ENCODE measurements around the gene ECT2L. TPM values are rescaled to one million over a fixed set of nuclear protein-coding genes. Genes with fewer than 3 reads are reported as not detected.

ECT2L gene, protein sequence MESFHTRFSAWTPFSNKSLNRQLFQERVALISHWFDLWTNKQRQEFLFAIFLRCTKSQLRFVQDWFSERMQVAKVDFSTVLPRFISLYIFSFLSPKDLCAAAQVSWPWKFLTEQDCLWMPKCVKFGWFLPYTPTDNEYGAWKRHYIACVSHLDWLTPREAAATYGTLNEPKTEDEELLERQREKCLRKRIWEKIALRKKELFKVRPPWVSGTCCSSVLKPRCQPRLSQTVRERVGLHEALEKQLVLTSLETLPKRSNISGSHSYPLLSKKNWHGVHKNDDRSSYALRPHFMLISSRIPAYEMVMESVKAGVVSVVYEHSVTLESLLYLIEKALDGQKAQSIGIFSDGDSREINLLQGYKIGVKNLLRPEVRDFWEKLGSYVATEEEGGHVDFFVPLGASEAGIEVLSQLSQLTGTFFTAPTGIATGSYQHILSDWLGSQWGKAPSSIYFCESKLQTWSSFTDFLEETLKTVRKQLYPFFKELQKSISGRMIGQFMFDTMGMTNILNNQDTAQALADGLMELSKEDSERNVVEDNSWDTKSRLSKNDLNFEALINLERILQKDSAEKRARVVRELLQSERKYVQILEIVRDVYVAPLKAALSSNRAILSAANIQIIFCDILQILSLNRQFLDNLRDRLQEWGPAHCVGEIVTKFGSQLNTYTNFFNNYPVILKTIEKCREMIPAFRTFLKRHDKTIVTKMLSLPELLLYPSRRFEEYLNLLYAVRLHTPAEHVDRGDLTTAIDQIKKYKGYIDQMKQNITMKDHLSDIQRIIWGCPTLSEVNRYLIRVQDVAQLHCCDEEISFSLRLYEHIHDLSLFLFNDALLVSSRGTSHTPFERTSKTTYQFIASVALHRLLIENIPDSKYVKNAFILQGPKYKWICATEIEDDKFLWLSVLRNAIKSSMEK
- 0.01 and 0.05 TPM in 2 replicates for polyA plus RNA-seq (2011; rRNA removed)
- not detected in 2 replicates for polyA plus RNA-seq (2012; cell fraction: cytosol; rRNA removed)
- not detected in 2 replicates for polyA plus RNA-seq (2012; cell fraction: nucleus; rRNA removed)
- polyA plus RNA-seq (2017; fragmentation: RNase III; extraction: RNeasy Plus Mini Kit Qiagen cat#74134 plus additional on column Dnase treatment) = not detected in 3 replicates
- polyA minus RNA-seq (2011; rRNA and poly(A)+ RNA removed) = not detected in 2 replicates

DNA sequence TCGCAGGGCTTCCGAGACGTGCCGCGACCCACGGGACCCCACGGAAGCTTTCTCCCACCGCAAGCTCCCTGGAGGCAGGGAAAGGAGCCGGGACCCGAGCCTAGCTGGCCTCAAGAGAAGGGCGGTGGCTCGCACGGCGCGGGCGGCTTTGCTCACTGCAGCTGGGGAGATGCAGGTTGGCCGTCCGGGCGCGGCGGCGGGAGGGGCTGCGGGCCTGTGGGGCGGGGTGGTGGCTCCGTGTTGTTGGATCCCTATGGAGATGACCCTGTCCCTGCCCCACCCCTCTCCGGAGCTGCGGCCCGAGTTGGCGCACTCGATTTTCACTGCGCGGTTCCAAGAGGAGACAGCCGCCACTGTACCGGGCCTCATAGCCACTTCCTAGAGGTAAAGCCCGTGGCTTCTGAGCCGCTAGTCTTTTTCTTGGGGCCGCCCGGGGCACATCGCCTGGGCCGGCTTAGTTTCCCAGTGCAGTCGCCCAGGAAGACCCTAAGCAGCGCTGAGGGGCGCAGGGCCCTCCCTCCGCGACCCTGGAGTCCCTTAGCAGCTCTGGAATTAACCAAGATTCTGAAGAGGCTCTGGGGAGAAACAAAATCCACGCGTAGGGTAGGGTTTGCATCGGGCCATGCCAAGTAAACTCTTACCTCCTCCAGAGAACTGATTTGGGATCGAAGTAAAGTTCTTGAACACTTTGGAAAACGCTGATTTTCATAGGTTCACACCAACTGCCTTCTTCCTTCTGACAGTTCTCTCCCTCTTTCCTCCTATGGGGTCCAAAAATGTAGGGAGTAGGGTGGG, at the start of gene ECT2L:
ECT2L (plus strand) TSS at position 279 of the 795 bp plus-strand sequence. CDS start 17,188 bp downstream, outside the sequence.
- no peak for ATAC-seq
- ChIA-PET POLR2A (no interaction called here), CTCF (no interaction called here)
- 80% methylated on average over 27 of the region's 50 CpGs for WGBS (ENCODE audit: missing lambda C conversion rate)
- Histone ChIP-seq H3K27ac (no peak within 1 kb of the TSS), H3K4me2 (no peak within 1 kb of the TSS), H3K4me3 (no peak within 1 kb of the TSS), H3K9me3 (no peaks in the 10 kb centered on the region), H3K4me1 (no peaks in the 10 kb centered on the region)
- TF ChIP-seq FOXS1 (CRISPR knock-in tag; IDR thresholded peaks at IDR 0.05) (no peak), NPAS2 (CRISPR knock-in tag; IDR thresholded peaks at IDR 0.05; ENCODE audit: borderline replicate concordance) (no peak), NR3C1 (IDR thresholded peaks at IDR 0.05) (no peak), ZNF302 (CRISPR knock-in tag; IDR thresholded peaks at IDR 0.05) (no peak), BHLHE40 (IDR thresholded peaks at IDR 0.05; ENCODE audit: low read depth, low read length) (no peak), RARB (CRISPR knock-in tag; IDR thresholded peaks at IDR 0.05) (no peak), E2F6 (IDR thresholded peaks at IDR 0.05; ENCODE audit: borderline replicate concordance, low read depth) (no peak), CBX8 (IDR thresholded peaks at IDR 0.05) (no peak), ESRRA (IDR thresholded peaks at IDR 0.05; ENCODE audit: borderline replicate concordance, low read length) (no peak), HOXB5 (CRISPR knock-in tag; IDR thresholded peaks at IDR 0.05) (no peak), CEBPB (IDR thresholded peaks at IDR 0.05) (no peak), ZSCAN20 (CRISPR knock-in tag; IDR thresholded peaks at IDR 0.05) (no peak), MAZ (IDR thresholded peaks at IDR 0.05; ENCODE audit: borderline replicate concordance, low read depth, low read length) (no peak), GATA3 (IDR thresholded peaks at IDR 0.05; ENCODE audit: borderline replicate concordance) (no peak), NFE2L2 (conservative IDR thresholded peaks at IDR 0.05; ENCODE audit: low read length) (no peak)
- TF ChIP-seq, protein P1, sequence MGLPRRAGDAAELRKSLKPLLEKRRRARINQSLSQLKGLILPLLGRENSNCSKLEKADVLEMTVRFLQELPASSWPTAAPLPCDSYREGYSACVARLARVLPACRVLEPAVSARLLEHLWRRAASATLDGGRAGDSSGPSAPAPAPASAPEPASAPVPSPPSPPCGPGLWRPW (IDR thresholded peaks at IDR 0.05) = no peak
- DNase-seq (ENCODE audit: low read depth in 1 of 2, low spot score in 1 of 2) = no peak
- no peak for FAIRE-seq

DNA sequence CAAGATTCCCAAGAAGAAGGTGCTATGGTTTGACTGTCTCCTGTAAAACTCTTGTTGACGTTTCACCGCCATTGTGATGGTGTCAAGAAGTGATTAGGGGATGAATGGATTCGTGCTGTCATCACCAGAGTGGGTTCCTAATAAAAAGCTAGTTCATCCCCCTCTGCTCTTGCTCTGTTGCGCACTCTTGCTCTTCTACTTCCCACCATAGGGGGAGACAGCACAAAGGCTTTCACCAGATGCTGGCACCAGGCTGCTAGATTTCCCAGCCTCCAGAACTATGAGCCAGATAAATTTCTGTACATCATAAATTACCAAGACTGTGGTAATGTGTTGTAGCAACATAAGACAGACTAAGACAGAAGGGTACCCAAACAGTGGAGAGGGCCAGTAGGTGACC, 43.9 kb upstream of the ECT2L start:
- no peak for ATAC-seq
- H3K4me3 ChIP-seq = no peak overlapping the region
- H3K4me2 ChIP-seq = no peak overlapping the region
- DNase-seq (ENCODE audit: low read depth in 1 of 2, low spot score in 1 of 2) = no peak
- no peak for FAIRE-seq
- no peaks in the 10 kb centered on the region for H3K4me1 ChIP-seq
- 78% methylated on average over 4 of the region's 4 CpGs for WGBS (ENCODE audit: missing lambda C conversion rate)
- ChIA-PET CTCF (interaction anchor here (0.6 to 1.3 kb wide), 2 partner anchors 164 to 745 kb away, joined by 3 to 5 read pairs; no protein-coding TSS in a partner anchor), POLR2A (no interaction called here)
- no peak for TF ChIP-seq MYC (IDR thresholded peaks at IDR 0.05; ENCODE audit: borderline replicate concordance, low read length)
- no peak for TF ChIP-seq FOXS1 (CRISPR knock-in tag; IDR thresholded peaks at IDR 0.05)
- no peak for TF ChIP-seq FOSL2 (IDR thresholded peaks at IDR 0.05)
- no peak for TF ChIP-seq FOSL2 (CRISPR knock-in tag; IDR thresholded peaks at IDR 0.05)
- TF ChIP-seq FOSB (CRISPR knock-in tag; IDR thresholded peaks at IDR 0.05) = no peak
- no peak for TF ChIP-seq RFX5 (IDR thresholded peaks at IDR 0.05)
- TF ChIP-seq HOXB5 (CRISPR knock-in tag; IDR thresholded peaks at IDR 0.05) = no peak
- TF ChIP-seq CHD4 (IDR thresholded peaks at IDR 0.05; ENCODE audit: borderline replicate concordance) = no peak
- TF ChIP-seq TP53 (CRISPR knock-in tag; IDR thresholded peaks at IDR 0.05) = no peak
- TF ChIP-seq, protein P2, sequence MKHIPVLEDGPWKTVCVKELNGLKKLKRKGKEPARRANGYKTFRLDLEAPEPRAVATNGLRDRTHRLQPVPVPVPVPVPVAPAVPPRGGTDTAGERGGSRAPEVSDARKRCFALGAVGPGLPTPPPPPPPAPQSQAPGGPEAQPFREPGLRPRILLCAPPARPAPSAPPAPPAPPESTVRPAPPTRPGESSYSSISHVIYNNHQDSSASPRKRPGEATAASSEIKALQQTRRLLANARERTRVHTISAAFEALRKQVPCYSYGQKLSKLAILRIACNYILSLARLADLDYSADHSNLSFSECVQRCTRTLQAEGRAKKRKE (CRISPR knock-in tag; IDR thresholded peaks at IDR 0.05; ENCODE audit: low read depth) = no peak
- TF ChIP-seq BHLHE40 (IDR thresholded peaks at IDR 0.05; ENCODE audit: low read depth, low read length) = no peak
- no peak for TF ChIP-seq CEBPB (IDR thresholded peaks at IDR 0.05)
- no peak for TF ChIP-seq HEYL (CRISPR knock-in tag; IDR thresholded peaks at IDR 0.05)
- TF ChIP-seq EP300 (IDR thresholded peaks at IDR 0.05) = no peak
- TF ChIP-seq ESRRA (IDR thresholded peaks at IDR 0.05; ENCODE audit: borderline replicate concordance, low read length) = no peak
- no peak for TF ChIP-seq ZSCAN20 (CRISPR knock-in tag; IDR thresholded peaks at IDR 0.05)
- TF ChIP-seq ZNF302 (CRISPR knock-in tag; IDR thresholded peaks at IDR 0.05) = no peak
- no peak for TF ChIP-seq SREBF2 (IDR thresholded peaks at IDR 0.05)
- no peak for TF ChIP-seq KDM5A (IDR thresholded peaks at IDR 0.05)
- TF ChIP-seq RARB (CRISPR knock-in tag; IDR thresholded peaks at IDR 0.05) = no peak
- no peaks in the 10 kb centered on the region for H3K9me3 ChIP-seq
- no peak overlapping the region for H3K27ac ChIP-seq

Measured in A549 (cell line).